NCI-H2196 (cell line): ENCODE data around the gene TMEM87A.

Source experiments
- DNase-seq: peaks from one replicate; lab custom pipeline; 2025; ENCODE audit not compliant: unreplicated experiment; lab: John Stamatoyannopoulos, UW

Gene TMEM87A

GRCh38 chr15:42166225-42166940, 106.8 kb downstream of the TMEM87A start:
- no peak for DNase-seq

- DNase-seq = no peak
Observed at GRCh38 chr15:42165106-42165505, 108.1 kb downstream of the TMEM87A start.

- DNase-seq = no peak
Observed at GRCh38 chr15:42163947-42164550, 109.2 kb downstream of the TMEM87A start.

- DNase-seq = no peak
Observed at GRCh38 chr15:42163291-42163690, 109.9 kb downstream of the TMEM87A start.
